Upper lobe of left lung (tissue), 6 donors: ENCODE measurements around the gene CEP68. TPM values are rescaled to one million over a fixed set of nuclear protein-coding genes. Genes with fewer than 3 reads are reported as not detected.
A peak's percentile ranks its signal among the peaks of the same experiment; 100 is the strongest.

Source experiments
- ATAC-seq, 2 donors: fragments of 200-7000 bp; cut with Tn5 transposase; one replicate each; pipeline ENCODE4 v1.9.1; 2022; ENCODE audit warnings: mild to moderate bottlenecking in 2 of 2, moderate library complexity in 2 of 2; ENCODE audit not compliant: low FRiP score in 2 of 2
- DNase-seq, 2 donors: peaks; one replicate each; pipeline ENCODE4 v3.0.0-alpha.2; 2019 to 2020
- H3K27ac ChIP-seq, 4 donors: fragments of 200-600 bp; sonication (generic); one replicate each; pipeline ENCODE4 v1.5.1; 2016 to 2019
- H3K27me3 ChIP-seq, 4 donors: fragments of 200-600 bp; sonication (generic); one replicate each; pipeline ENCODE4 v1.5.1; 2017 to 2019
- H3K36me3 ChIP-seq, 4 donors: fragments of 200-600 bp; sonication (generic); one replicate each; pipeline ENCODE4 v1.5.1; 2016 to 2019
- H3K4me1 ChIP-seq, 4 donors: fragments of 200-600 bp; sonication (generic); one replicate each; pipeline ENCODE4 v1.5.1; 2018 to 2019
- H3K4me3 ChIP-seq, 4 donors: fragments of 200-600 bp; sonication (generic); one replicate each; pipeline ENCODE4 v1.5.1; 2017 to 2019; ENCODE audit warnings: mild to moderate bottlenecking in 2 of 4, moderate library complexity in 1 of 4
- H3K9me3 ChIP-seq, 4 donors: fragments of 200-600 bp; sonication (generic); one replicate each; pipeline ENCODE4 v1.5.1; 2018 to 2019
- EP300 ChIP-seq, 4 donors: sonication (generic); formaldehyde crosslinking; IDR thresholded peaks; one replicate each; pipeline ENCODE4 v1.5.1; 2017; ENCODE audit warnings: antibody characterized with exemption in 4 of 4, control low read depth in 2 of 4
- POLR2A ChIP-seq, 4 donors: fragments of 450-650 bp; IDR thresholded peaks; one replicate each; pipeline ENCODE4 v1.5.1; 2016 to 2017; ENCODE audit warnings: antibody characterized with exemption in 4 of 4, mild to moderate bottlenecking in 2 of 4
- POLR2AphosphoS5 ChIP-seq, 2 donors: sonication (generic); formaldehyde crosslinking; IDR thresholded peaks; one replicate each; pipeline ENCODE4 v1.5.1; 2017; ENCODE audit warnings: antibody characterized with exemption in 2 of 2
- WGBS, 2 donors: methylation state at CpG; one replicate each; pipeline ENCODE4 v1.1.5; 2017 to 2018; 5-methylcytosine and 5-hydroxymethylcytosine counted together
- total RNA-seq, 6 donors: library from RNA; depleted of rRNA in 4 of 6; stranded (reverse); fragments of >200 nt in 4 of 6; gene quantifications; one replicate each; pipeline versions ENCODE4 v1.1.0 to v1.2.1, GENCODE V29; 2016 to 2021
- TF ChIP-seq, protein P1 (sequence below), 6 experiments: fragments of 450-650 bp in 4 of 6; fragments of 200-600 bp in 2 of 6; sonication (generic) in 2 of 6; IDR thresholded peaks; one replicate each; pipeline ENCODE4 v1.5.1; 2016 to 2019; ENCODE audit warnings: antibody characterized with exemption in 6 of 6
- donor health status: DM: no; HTN: no; CAD: no; lungs with moderate emphysema.
- donor health status: DM: no; HTN: yes; CAD: no; lungs with severe emphysema.

CEP68 gene
- total RNA-seq, 6 donors from 2014 or later, result 9.4 to 24.1 (median 13.3) TPM

DNA sequence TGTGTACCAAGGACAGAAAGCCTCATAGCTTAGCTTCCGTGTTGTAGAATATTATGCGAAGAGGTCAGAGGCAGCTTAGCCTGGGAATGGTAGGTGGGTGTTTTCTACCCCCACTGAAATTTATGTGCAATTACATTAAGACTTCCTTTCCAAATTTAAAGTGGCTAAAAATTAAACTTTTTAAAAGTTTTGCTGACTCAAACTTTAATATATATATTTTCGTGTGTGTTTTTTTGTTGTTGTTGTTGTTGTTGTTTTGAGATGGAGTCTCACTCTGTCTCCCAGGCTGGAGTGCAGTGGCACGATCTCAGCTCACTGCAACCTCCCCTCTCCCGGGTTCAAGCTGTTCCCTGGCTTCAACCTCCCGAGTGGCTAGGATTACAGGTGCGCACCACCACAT, 77.9 kb downstream of the CEP68 start:
- peaks cover 3 to 11% (median 5%) of the 10 kb centered on the region in 4 donors for H3K4me1 ChIP-seq
- no peak for TF ChIP-seq POLR2A (IDR thresholded peaks at IDR 0.05)
- TF ChIP-seq, protein P1, sequence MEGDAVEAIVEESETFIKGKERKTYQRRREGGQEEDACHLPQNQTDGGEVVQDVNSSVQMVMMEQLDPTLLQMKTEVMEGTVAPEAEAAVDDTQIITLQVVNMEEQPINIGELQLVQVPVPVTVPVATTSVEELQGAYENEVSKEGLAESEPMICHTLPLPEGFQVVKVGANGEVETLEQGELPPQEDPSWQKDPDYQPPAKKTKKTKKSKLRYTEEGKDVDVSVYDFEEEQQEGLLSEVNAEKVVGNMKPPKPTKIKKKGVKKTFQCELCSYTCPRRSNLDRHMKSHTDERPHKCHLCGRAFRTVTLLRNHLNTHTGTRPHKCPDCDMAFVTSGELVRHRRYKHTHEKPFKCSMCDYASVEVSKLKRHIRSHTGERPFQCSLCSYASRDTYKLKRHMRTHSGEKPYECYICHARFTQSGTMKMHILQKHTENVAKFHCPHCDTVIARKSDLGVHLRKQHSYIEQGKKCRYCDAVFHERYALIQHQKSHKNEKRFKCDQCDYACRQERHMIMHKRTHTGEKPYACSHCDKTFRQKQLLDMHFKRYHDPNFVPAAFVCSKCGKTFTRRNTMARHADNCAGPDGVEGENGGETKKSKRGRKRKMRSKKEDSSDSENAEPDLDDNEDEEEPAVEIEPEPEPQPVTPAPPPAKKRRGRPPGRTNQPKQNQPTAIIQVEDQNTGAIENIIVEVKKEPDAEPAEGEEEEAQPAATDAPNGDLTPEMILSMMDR (IDR thresholded peaks at IDR 0.05), result no peak
- no peak for TF ChIP-seq POLR2AphosphoS5 (IDR thresholded peaks at IDR 0.05)
- TF ChIP-seq EP300 (IDR thresholded peaks at IDR 0.05), result no peak
- 96 to 97% methylated on average over 7 of the region's 7 CpGs for WGBS, 2 donors
- H3K27me3 ChIP-seq, result no peaks in the 10 kb centered on the region
- no peak for DNase-seq
- no peaks in the 10 kb centered on the region for H3K9me3 ChIP-seq
- no peak overlapping the region for H3K4me3 ChIP-seq
- H3K36me3 ChIP-seq, result no peaks in the 10 kb centered on the region
- ATAC-seq, result no peak
- H3K27ac ChIP-seq, result no peak overlapping the region

DNA sequence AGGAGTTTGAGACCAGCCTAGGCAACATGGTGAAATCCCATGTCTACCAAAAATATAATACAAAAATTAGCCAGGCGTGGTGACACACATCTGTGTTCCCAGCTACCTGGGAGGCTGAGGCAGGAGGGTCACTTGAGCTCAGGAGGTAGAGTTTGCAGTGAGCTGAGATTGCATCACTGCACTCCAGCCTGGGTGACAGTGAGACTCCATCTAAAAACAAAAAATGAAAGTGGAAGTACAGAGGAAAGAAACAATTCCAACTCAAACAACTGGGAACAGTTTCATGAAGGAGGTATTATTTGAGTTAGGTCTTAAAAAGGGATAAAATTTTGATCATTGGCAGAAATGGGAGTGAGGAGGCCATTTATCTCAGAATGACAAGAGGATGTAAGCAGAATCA, 80.0 kb downstream of the CEP68 start:
- Histone ChIP-seq H3K27ac (no peak overlapping the region), H3K4me1 (peaks cover 0 to 7% (median 4%) of the 10 kb centered on the region in 4 donors), H3K4me3 (no peak overlapping the region), H3K36me3 (no peaks in the 10 kb centered on the region), H3K9me3 (no peaks in the 10 kb centered on the region), H3K27me3 (no peaks in the 10 kb centered on the region)
- 74 to 84% methylated on average over 1 of the region's 1 CpG for WGBS, 2 donors
- TF ChIP-seq POLR2AphosphoS5 (IDR thresholded peaks at IDR 0.05) (no peak), POLR2A (IDR thresholded peaks at IDR 0.05) (no peak)
- DNase-seq (peak in 1 of 2 donors; percentile 60), ATAC-seq (no peak)

Other genes starting within 250 kb of the CEP68 start
- 10 to 100 TPM in 3 of 6 donors, 1 to 10 TPM in 3; 5.2 to 15.2 (median 9.7) TPM for gene SLC1A4, start 67.0 kb upstream of the CEP68 start, total RNA-seq
- gene RAB1A, start 73.7 kb downstream of the CEP68 start, total RNA-seq, result 100 to 1,000 TPM in 3 of 6 donors, 10 to 100 TPM in 3; 32.5 to 131 (median 109) TPM
- 100 to 1,000 TPM in 3 of 6 donors, 10 to 100 TPM in 3; 39.6 to 266 (median 114) TPM for gene ACTR2, start 171.4 kb downstream of the CEP68 start, total RNA-seq